NOMO-1 treated with dmso at 0.1 percent for 144 hours (cell line): Measurements from ENCODE around the gene NOX5.

Source experiments
- DNase-seq: peaks from one replicate; lab custom pipeline; 2025; ENCODE audit not compliant: unreplicated experiment; lab: John Stamatoyannopoulos, UW

The NOX5 gene

DNA sequence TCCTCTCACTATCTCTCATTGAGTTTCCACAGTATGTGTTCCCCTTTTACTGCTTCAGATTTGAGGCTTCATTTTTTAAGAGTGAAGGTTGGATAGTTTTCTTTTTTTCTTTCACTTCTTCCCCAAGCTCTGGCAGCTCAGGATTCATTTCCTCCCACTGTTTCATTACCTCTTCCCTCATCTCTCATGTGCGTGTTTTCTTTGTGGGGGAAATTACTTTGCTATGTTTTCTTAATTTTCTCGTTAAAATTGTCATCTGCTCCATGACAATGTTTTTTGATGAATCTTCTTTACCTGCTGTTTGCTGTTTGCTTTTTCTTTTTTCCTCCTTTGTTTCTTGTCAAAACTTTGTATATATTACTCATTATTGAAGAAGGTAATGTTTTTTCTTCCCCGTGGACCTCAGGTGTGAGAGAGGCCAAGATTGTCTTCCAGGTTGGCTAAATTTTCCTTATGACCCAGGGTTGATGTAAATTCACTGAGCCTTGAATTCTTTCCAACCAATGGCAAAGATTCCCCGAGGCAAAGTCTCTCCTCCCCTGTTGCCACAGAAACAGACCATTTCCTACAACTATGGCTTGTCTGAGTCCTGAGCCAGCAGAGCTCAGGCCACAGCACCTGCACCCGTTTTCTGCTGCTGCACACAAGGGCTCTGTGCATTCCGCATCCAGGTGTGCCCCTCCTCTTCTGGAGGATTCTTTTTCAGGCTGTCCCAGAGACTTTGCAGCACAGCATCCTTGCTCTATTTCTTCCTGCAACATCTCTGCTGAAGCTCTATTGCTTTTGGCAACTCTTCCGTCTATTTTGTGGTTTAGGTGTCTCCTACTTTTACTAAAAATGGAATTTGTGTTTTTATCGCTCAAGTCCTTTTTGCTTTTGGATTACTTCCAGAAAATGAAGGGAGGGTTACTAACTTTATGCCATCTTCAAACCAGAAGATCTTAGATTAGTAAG lies 66.1 kb downstream of the NOX5 start:
- no peak for DNase-seq

DNA sequence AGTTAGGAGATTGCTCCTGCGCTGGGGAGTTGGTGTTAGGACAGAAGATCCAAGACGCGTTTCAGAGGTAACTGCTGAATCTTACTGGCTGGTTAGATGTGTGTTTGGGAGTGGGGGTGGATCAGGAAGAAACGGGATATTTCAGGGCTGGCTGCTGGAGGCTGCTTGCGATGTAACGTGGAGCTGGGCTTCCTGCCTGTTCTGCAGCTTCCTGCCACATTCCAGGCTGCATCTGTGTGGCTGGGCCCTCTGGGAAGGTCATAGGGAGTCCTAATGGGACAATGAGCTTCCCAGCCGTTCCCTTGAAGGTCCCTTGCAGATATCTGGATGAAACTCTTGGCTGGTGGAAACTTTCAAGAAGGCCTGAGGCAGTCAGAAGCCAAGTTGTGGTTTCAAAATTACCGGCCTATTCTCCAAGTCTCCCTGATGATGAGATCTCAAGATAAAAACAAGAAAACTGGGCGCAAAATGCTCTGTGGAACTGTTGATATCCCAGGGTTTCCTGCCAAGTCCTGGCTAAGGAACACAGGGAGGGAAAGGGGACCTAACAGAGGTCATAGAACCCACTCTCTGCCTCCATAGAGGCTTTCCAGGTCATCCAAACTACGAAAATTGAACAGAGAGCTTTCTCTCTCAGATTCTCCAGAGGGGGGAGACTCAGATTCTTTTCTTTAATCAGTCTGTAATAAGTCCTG lies 67.0 kb downstream of the NOX5 start:
- DNase-seq = no peak

DNA sequence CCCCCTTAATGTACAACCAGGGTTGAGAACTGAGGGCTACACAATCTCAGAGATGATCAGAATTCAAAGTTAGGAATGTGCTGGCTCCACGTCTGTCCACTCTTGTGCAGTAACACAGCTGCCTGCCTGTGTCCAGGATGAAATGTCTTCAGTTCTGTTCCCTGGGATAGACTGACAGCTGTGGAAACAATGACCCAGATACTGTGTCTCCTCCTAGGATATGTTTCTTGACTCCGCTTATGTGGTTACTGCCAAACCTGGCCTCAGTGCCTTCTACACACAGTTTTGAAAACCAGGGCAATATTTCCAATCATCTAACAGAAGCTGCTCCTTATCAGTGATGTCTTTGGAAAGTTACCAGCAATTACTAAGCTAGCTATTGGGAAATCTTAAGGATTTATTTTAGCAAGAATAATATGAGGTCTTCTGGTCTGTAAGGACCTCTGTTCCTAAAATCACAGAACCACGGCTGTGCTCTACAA lies 67.6 kb downstream of the NOX5 start:
- no peak for DNase-seq

DNA sequence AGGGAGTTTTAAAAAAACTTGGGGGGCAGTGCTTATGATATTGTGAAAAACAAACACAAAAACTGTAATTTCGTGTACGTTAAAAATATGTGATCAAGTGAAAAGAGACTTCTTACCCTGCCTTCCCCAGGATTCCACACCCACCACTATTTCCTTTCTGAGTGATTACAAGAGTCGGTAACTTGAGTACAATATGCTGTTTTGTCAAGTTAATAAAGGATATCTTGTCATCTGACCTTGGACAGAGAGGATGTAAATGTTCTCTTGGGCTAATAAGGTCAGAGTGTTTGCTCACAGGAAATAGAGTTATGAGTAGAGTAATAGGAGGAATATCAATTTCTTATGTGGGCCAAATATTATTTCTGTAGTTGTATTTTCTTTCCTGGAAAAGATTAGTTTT lies 68.1 kb downstream of the NOX5 start:
- no peak for DNase-seq

DNA sequence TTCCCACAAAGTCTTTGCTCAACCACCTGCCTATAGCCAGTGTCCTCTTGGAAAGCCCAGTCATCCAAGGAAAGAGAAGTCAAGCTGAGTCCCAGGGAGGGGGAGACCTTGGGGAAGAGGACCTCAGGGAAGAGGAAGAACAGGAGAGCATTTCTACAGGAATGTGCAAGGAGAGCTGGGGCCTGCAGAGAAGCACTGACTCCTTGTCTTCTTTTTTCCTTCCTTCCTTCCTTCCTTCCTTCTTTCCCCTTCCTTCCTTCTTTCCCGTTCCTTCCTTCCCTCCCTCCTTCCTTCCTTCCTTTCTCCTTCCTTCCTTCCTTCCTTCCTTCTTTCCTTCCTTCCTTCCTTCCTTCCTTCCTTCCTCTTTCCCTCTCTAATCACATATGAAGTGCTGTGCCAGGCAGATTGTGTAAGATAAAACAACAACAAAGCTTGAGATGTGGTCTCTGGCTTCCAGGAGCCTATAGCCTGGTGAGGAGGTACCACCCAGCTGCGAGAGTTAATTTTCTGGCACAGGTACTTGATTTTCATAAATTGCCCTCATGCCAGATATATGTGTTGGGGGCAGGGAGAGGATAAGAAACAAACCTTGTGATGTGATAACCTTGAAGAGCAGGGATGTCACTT lies 70.0 kb downstream of the NOX5 start:
- no peak for DNase-seq

DNA sequence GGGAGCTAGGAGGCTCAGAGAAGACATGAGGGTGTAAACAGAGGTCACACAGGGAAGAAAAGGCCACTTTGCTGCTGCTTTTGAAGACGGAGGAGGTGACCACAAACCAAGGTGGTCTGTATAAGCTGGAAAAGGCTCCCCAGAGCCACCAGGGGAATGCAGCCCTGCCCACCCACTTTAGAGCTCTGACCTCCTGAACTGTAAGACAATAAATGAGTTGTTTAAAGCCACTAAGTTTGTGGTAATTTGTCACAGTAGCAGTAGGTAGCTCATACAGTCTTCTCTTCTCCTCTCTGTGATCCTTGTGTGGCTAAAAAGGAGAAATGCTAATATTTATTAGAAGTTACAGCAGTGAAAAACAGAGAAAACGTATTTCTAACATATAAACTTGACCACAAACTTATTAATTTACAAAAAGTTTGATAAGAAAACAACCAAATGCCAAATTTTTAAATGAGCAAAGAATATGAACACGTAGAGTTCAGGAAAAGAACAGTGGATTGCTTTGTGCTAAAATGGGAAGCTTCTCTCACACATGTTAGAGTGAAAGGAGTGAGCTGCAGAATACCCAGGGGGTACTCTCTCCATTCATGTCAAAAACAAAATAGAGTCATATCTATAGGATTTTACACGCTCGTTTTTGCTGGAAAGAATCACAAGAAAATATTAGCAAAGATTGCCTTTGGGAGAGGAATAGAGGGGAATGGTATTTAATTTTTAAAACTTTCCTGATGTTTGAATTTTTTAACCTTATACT lies 71.0 kb downstream of the NOX5 start:
- no peak for DNase-seq

DNA sequence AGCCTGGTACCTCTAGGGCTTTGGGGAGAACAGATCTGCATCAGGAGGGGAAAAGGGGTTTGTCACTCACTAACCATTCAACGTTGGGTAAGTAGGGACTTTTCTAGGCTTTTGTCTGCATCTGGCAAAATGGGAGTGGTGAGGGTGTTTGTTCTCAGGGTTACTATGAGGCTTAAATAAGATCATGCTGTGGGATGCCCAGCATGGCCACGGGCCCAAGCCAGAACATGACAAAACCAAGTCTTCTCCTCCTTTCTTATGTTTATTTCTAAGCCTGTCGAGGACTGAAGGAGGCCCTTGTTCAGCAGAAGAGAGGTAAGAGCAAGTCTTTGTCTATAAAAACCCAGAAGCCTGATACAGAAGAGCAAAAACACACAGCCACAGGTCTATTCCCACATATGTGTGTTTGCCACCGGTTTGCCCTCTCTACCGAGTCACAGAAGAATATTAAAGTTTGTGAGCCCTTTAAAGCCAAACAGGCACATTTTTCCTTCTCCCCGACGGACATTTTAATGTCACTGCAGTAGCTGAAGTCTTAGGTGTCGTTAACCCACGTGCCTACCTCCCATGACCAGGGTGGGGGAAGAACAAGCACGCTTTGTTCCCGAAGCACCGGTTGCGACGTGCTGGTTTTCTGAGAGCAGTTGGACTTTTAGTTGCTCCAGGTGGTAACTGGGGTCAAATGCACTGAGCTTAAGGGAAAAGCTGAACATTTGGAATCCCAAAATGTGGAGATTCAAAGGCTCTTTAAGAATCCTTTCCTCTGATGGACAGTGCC lies 72.1 kb downstream of the NOX5 start:
- no peak for DNase-seq

DNA sequence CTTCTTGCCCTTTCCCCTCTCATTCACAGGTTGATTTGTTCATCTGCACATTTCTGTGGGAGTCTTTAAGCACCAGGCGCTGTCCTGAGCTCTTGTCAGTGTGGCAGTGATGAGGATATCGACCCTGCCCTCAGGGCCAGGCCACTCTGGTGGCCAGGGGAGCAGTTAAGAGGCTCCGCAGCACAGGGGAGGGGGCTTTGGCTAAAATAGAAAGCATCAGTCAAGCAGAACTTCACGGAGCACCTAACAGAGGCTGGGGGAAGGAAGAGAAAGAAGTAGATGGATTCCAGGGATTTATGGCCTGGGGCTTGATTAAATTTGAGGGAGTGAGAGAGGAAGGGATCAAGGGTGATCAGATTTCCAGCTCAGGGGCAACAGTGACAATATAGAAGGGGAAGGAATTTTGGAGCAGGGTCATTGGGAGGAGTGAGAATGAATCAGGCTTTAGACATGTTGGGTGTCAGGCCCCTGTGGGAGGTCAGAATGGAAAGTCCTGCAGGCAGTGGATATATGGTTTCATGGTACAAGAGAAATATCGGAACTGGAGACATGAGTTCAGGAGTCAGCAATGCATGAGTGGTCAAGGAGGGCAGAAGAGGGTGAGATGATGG lies 73.0 kb downstream of the NOX5 start:
- no peak for DNase-seq

DNA sequence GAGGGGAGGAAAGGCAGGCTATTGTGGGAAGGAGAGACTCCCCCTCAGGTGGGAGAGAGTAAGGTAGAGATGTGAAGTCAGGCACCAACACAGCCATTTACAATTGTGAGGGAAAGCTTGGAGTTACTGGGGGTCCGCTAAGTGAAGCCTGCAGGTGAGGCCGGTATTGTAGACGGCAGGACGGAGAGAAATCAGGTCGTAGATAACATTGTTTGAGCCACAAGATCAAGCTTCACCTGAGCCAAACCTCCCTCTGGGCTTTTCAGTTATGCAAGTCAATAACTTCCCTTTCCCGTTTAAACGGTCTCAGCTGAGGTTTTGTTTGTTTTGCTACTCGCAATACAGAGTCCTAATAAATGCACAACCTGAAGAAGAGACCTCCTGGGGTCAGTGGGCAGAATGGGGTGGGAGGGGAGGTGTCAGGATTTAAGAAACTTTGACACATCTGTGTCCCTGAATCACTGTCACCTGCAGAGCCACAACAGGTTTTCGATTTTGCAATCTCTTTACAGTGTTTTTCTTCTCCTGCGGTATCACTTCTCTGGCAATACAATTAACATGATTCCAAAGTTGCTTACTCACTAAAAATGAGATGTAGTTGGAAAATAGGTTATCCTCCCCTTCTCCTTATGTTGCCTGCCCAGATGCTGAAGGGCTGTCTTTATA lies 73.9 kb downstream of the NOX5 start:
- no peak for DNase-seq

DNA sequence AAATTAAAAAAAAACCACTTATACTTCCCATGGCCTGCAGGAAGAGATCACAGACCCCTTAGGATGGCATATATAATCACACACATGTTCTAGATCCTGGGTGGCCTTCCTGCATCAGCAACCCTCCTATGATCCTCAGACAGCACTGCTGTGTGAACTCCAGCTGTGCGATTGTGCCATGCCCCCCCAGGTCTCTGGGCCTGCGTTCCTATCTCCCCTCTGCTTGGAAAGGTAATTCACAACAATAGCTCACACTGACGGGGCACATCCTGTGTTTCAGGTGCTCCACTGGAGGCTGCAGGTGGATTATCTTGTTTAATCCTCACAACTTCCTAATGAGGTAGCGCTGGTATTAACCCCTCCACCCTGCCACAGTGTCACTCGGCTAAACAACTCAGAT lies 74.8 kb downstream of the NOX5 start:
- no peak for DNase-seq

DNA sequence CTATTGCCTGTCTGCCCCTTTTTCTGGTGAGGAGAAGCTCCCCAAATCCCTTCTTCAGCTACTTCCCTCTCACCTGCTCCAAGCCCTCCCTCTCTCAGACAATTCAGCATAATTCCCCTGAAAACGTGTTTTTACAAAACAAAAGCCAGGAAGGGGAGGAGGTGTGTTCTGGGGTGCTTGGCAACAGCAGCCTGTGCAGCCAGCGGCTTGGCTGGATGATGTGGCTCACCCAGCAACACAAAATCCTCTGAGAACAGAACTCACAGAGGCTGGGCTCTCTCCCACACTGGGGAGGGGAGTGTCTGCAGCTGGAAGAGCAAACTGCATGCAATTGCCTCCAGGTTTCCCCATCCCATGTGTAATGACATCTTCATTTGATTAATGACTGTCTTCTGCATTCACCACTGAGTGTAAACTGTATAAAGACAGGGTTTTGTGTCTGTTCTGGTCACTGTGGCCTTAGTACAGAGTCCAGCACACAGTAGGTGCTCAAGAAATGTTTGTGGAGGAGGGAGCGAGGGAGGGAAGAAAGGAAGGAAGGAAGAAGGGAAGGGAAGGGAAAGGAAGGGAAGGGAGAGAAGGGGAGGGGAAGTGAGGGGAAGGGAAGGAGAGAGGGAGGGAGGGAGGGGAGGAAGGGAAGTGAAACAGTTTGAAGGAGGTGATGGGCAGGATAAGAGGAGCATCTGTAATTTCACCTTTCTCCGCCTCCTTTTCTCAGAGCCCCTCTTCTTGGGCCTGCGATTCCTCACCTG lies 75.9 kb downstream of the NOX5 start:
- no peak for DNase-seq

DNA sequence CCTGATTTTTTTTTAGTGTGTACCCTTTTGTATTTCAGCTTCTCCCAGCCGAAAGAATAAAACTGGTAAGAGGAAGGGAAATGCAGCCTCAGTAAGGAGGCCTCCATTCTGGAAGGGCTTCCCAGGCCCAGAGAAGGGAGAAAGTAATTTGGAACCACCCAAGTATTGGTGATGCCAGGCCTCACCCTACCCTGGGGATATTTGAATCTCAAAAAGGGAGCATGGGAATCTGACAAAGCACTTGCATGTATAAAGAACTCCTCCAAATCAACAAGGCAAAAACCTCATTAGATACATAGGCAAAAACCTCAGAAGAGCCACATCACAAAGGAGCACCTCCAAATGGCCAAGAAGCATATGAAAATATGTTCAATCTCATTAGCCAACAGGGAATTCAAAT lies 77.2 kb downstream of the NOX5 start:
- DNase-seq = no peak

DNA sequence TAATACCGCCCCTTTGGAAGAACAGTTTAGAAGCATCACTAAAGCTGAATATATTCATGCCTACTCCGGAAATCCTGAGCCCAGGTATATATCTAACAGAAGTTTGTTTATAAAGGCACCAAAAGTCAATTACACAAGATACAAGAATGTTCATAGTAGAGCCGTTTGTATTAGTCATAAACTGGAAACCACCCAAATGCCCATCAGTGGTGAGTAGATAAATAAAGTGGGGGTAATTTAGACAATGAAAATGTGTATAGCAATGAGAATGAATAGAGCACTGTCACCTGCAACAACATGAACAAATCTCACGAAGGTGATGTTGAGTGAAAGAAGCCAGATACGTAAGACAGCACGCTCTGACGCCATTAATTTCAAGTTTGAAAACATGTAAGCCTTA lies 77.7 kb downstream of the NOX5 start:
- no peak for DNase-seq

DNA sequence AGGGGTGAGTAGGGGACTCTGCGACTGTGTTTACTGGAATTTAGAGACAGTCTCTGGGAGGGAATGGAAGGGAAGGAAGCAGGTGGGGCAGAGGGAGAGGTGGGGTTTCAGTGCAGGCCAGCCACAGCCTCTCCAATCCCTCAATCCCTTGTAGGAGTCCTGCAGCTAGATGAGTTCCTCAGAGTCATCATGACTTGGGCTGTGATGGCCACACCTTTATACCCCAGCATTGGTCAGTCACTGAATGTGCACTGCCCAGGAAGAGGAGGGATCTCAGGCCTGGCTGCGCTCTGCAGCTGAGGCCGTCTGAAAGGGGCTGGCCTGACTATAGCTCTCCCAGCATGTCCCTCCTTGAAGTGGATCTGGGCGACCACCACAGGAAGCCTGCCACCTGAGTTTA lies 78.6 kb downstream of the NOX5 start:
- no peak for DNase-seq

DNA sequence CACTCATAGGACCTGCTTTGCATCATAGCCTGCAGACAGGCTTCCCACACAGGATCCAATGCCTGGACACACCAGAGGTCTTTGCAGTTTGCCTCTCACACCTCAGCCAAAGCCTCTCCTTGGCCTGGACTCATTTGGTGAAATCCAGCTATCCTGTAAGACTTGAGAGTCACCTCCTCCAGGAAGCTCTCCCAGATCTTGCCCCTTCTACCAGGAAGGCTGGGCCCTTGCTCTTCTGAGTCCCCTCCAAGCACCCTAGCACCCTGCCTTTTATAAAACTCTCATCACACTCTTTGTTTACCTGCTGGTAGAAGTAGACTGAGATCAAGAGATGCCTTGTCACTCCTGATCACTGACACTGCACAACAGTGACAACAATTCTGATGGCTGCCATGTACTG lies 79.1 kb downstream of the NOX5 start:
- no peak for DNase-seq

DNA sequence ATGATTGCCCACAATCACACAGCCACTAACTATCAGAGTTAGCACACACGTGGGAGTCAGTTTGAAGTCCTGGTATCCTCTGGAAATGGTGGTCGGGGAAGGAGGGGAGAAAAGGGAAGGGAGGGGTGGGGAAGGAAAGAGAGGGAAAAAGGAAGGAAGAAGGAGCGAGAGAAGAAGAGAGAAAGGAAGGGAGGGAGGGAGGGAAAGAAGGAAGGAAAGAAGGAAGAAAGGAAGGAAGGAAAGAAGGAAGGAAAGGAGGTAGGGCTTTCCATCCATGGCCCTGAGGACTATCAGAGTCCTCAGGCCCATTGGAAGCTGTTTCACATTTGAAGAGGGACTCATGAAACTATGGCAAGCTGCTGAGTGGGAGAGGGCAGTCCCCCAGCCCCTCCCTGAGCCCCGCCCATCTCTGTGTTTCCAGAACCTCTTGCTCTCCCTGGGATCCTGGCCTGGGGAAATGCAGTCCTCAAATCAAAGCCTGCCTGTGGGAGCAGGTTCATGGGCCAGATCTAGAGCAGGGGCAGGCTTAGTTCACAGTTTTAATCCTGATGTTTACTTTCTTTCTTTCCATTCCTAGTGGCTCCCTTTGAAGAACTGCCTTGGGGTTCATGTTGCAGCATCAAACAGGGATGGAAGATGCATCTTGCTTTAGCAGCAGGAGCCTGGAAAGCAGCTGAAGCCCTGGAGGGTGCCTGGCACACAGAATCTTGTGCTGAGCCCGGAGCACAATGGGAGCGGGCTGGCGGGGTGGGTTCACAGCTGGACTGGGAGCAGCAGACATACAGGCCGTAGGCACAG lies 79.8 kb downstream of the NOX5 start:
- DNase-seq = no peak

DNA sequence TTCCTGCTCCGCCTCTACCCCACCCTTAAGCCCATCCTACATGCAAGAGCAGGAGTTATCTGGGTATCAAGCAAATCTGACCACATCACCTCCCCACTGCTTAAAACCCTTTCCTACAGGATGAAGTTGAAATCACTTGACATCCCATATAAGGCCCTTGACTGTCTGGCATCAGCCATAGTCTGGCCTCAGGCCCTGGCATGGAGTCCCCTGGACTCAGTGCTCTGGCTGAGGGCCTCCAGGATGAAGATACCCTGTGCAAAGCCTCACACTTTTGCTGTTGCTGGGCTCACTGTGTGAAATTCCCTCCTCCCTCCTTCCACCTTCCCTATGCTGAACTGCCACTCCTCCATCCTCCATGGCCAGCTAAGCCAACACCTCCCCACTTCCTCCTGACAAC lies 80.8 kb downstream of the NOX5 start:
- no peak for DNase-seq

DNA sequence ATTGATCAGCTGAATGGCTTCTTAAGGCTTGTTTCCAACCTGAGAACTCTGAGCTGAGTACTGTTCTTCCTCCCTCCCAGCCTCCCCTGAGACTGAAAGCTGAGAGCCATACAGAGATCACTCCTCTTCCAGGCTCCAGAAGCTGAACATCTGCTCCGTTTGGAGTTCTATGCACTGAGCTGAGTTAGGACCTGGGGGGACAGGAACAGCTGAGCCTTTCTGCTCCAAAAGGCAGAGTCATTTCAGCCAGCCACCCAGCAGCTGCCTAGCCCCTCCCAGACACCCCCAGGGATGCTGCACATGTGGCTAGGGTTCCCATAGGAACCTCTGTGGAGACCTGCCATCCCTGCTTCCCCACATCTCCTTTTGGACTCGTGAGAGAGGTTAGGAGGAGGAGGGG lies 81.7 kb downstream of the NOX5 start:
- DNase-seq = no peak
